ENCODE results near the gene BOK.

- TF ChIP-seq EZH2 (IDR thresholded peaks at IDR 0.05; ENCODE audit: insufficient read depth, poor library complexity, severe bottlenecking), result no peak
- no peak for TF ChIP-seq EZH2phosphoT487 (IDR thresholded peaks at IDR 0.05; ENCODE audit: insufficient read depth, low read depth)
Measured at GRCh38 chr2:241602720-241603119, 44.2 kb downstream of the BOK start.
